Measurements from ENCODE around the gene CARMIL3. TPM values are rescaled to one million over a fixed set of nuclear protein-coding genes. Genes with fewer than 3 reads are reported as not detected.
A peak's percentile ranks its signal among the peaks of the same experiment; 100 is the strongest.
"Not testable (repeated sequence)": the region's sequence is repeated elsewhere in the genome, so short reads cannot be mapped to it uniquely, and the experiment has no call there.

CARMIL3 gene
- total and polyA plus RNA-seq, 2 experiments from 2014 or later: not detected

DNA sequence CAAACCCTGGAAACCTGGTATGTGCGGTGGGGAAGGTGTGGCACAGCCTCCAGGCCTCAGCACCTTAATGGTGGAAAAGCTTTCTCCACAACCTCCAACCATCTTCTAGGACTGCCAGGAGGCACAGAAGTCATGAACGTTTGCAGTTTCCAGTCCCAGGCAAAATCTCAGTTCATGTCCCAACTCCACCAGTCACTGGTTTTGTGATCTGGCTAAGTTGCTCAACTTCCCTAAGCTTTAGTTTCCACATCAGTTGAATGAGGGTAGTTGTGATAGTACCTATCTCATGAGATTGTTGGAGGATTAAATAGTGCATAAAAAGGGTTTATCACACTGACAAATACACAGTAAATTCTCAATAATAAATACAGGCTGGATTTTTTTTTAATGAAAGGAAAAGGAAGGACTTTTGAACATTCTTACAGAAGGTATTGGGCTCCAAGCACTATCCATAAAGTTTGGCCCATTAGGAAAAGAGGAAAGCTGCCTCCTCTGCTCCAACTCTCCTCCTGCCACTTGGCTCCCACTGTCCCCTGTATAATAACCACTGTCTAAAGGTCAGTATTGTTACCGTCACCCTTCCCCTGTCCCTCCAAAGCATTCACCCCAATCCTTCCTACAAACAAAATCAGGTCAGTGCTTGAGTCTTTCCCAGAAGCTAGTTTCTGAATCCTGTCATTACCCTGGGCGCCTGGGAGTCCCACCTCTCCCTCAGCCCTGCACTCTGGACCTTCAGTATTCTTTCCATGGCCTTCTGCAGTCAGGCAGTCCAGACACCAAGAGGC, 48.6 kb downstream of the CARMIL3 start:
- Histone ChIP-seq H3K4me3 (no peak overlapping the region), H3F3A (ENCODE audit: insufficient read depth) (peaks cover 14% of the 10 kb centered on the region)

DNA sequence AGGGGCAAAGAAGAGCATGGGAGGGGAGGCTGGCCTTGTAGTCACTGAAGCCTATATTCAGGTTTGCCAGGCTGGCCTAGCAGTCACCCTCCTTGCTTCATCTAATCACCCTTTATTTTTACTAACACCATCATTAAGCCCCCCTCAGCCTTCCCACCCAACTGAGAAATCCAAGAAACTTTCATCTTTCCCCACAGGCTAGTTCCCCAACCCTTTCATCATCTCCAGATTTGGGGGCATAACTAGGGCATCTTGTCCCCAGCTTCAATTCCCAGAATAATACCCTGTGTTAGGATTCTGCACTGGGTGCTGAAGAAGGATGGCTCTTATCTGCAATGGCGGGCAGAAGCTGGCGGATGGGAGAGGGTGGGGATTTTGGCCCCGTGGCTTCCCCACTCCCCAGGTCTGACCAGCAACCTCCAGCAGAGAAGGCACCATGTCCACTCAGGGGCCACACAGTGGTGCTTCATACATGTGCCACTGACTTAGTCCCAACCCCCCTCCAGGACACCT, 49.2 kb downstream of the CARMIL3 start:
- peaks cover 11% of the 10 kb centered on the region for H3K79me2 ChIP-seq (ENCODE audit: insufficient read depth)
- H3K36me3 ChIP-seq (ENCODE audit: low read depth): peaks cover 56% of the 10 kb centered on the region; the same call in 1 of the 2 replicates
- in situ Hi-C loops (cut with MboI): no loop called here
- H3F3A ChIP-seq (ENCODE audit: insufficient read depth): peaks cover 20% of the 10 kb centered on the region
- TF ChIP-seq EZH2 (IDR thresholded peaks at IDR 0.05; ENCODE audit: insufficient read depth, poor library complexity, severe bottlenecking) (no peak), EZH2phosphoT487 (IDR thresholded peaks at IDR 0.05; ENCODE audit: insufficient read depth, low read depth) (no peak)
- H3K4me2 ChIP-seq (ENCODE audit: unreplicated experiment): no peak overlapping the region
- H3K27ac ChIP-seq: no peak overlapping the region
- 78 to 85% methylated on average over 3 of the region's 3 CpGs for WGBS, 2 experiments (ENCODE audit: low coverage in 1 of 2, low lambda C conversion rate in 2 of 2, missing lambda C conversion rate in 2 of 2)
- H3K4me3 ChIP-seq: no peak overlapping the region
- H3K4me1 ChIP-seq (ENCODE audit: insufficient read depth): no peaks in the 10 kb centered on the region
- no peaks in the 10 kb centered on the region for H4K20me1 ChIP-seq (ENCODE audit: insufficient read depth)
- no peaks in the 10 kb centered on the region for H3K9me3 ChIP-seq (ENCODE audit: low read depth)
- no peak overlapping the region for H3K9ac ChIP-seq
- H3K9me2 ChIP-seq (ENCODE audit: insufficient read depth): no peaks in the 10 kb centered on the region
- no peak for DNase-seq
- no peak overlapping the region for H2AFZ ChIP-seq
- H3K27me3 ChIP-seq (replicated peaks; ENCODE audit: insufficient read depth): no peaks in the 10 kb centered on the region

More for the DNA sequence above, 48.6 kb downstream of the CARMIL3 start:
- peaks cover 18% of the 10 kb centered on the region for H3K79me2 ChIP-seq (ENCODE audit: insufficient read depth)
- TF ChIP-seq EZH2phosphoT487 (IDR thresholded peaks at IDR 0.05; ENCODE audit: insufficient read depth, low read depth) (no peak), EZH2 (IDR thresholded peaks at IDR 0.05; ENCODE audit: insufficient read depth, poor library complexity, severe bottlenecking) (no peak)
- H2AFZ ChIP-seq: no peak overlapping the region
- in situ Hi-C loops (cut with MboI): no loop called here
- H3K27me3 ChIP-seq (replicated peaks; ENCODE audit: insufficient read depth): no peaks in the 10 kb centered on the region
- no peaks in the 10 kb centered on the region for H3K9me3 ChIP-seq (ENCODE audit: low read depth)
- no peak overlapping the region for H3K9ac ChIP-seq
- no peak overlapping the region for H3K27ac ChIP-seq
- no peak for DNase-seq
- no peaks in the 10 kb centered on the region for H3K9me2 ChIP-seq (ENCODE audit: insufficient read depth)
- peaks cover 56% of the 10 kb centered on the region; the same call in 1 of the 2 replicates for H3K36me3 ChIP-seq (ENCODE audit: low read depth)
- WGBS, 2 experiments (ENCODE audit: low coverage in 1 of 2, low lambda C conversion rate in 2 of 2, missing lambda C conversion rate in 2 of 2): 71 to 73% methylated on average over 4 of the region's 4 CpGs
- H3K4me1 ChIP-seq (ENCODE audit: insufficient read depth): peaks cover 6% of the 10 kb centered on the region
- H4K20me1 ChIP-seq (ENCODE audit: insufficient read depth): no peaks in the 10 kb centered on the region
- H3K4me2 ChIP-seq (ENCODE audit: unreplicated experiment): no peak overlapping the region

DNA sequence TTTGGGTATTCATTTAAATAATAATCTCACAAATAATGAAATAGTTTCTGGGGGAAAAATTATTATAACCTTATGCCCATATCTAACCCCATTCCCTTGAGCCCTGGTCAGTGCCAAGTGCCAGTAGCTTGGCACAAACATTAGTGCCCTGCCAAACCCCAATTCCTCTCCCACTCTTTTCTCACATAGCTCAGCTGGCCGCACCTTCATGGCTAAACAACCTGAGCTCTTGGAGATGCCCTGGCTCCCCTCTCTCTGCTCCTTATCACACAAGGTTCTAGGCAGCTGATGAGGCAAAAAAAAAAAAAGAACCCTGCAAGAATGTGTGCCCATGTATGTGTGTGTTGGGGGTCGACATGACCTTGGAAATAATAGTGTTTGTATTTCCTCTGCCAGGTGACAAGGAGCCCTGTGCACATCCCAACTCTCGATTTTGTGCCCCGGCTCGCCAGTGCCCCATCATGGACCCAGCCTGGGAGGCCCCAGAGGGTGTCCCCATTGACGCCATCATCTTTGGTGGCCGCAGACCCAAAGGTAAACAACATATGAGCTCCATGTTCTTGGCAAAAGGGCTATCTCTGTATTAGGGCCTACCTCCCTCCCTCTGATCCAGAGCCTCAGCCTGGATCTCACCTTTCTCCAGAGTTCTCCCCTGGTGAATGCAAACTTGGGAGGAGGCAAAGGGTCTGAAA, 50.7 kb downstream of the CARMIL3 start:
- H3K27me3 ChIP-seq (replicated peaks; ENCODE audit: insufficient read depth): no peaks in the 10 kb centered on the region
- no peaks in the 10 kb centered on the region for H3K79me2 ChIP-seq (ENCODE audit: insufficient read depth)
- no peak overlapping the region for H3K4me3 ChIP-seq
- H3K27ac ChIP-seq: no peak overlapping the region
- peaks cover 24% of the 10 kb centered on the region for H3F3A ChIP-seq (ENCODE audit: insufficient read depth)
- no peak overlapping the region for H3K4me2 ChIP-seq (ENCODE audit: unreplicated experiment)
- TF ChIP-seq EZH2 (IDR thresholded peaks at IDR 0.05; ENCODE audit: insufficient read depth, poor library complexity, severe bottlenecking): no peak
- TF ChIP-seq EZH2phosphoT487 (IDR thresholded peaks at IDR 0.05; ENCODE audit: insufficient read depth, low read depth): no peak
- H3K9ac ChIP-seq: no peak overlapping the region
- H2AFZ ChIP-seq: no peak overlapping the region
- H4K20me1 ChIP-seq (ENCODE audit: insufficient read depth): no peaks in the 10 kb centered on the region
- H3K36me3 ChIP-seq (ENCODE audit: low read depth): peaks cover 51% of the 10 kb centered on the region; the same call in 1 of the 2 replicates
- in situ Hi-C loops (cut with MboI): no loop called here
- 0 out of 2 replicates have a peak, but pooled peaks cover 5% of the 10 kb centered on the region for H3K4me1 ChIP-seq (ENCODE audit: insufficient read depth)
- 97 to 98% methylated on average over 7 of the region's 7 CpGs for WGBS, 2 experiments (ENCODE audit: low coverage in 1 of 2, low lambda C conversion rate in 2 of 2, missing lambda C conversion rate in 2 of 2)
- DNase-seq: no peak
- H3K9me3 ChIP-seq (ENCODE audit: low read depth): no peaks in the 10 kb centered on the region
- no peaks in the 10 kb centered on the region for H3K9me2 ChIP-seq (ENCODE audit: insufficient read depth)

DNA sequence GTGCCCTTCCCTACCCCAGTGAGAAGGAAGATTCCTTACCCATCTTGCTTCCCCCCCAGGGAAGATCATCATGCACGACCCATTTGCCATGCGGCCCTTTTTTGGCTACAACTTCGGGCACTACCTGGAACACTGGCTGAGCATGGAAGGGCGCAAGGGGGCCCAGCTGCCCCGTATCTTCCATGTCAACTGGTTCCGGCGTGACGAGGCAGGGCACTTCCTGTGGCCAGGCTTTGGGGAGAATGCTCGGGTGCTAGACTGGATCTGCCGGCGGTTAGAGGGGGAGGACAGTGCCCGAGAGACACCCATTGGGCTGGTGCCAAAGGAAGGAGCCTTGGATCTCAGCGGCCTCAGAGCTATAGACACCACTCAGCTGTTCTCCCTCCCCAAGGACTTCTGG, 51.6 kb downstream of the CARMIL3 start:
- Histone ChIP-seq H3K9me2 (ENCODE audit: insufficient read depth) (no peaks in the 10 kb centered on the region), H3K27me3 (replicated peaks; ENCODE audit: insufficient read depth) (no peaks in the 10 kb centered on the region), H3K9ac (no peak overlapping the region), H3K9me3 (ENCODE audit: low read depth) (no peaks in the 10 kb centered on the region), H3K79me2 (ENCODE audit: insufficient read depth) (no peaks in the 10 kb centered on the region), H3K4me3 (no peak overlapping the region), H3K4me2 (ENCODE audit: unreplicated experiment) (no peak overlapping the region), H3F3A (ENCODE audit: insufficient read depth) (peaks cover 30% of the 10 kb centered on the region), H2AFZ (no peak overlapping the region), H4K20me1 (ENCODE audit: insufficient read depth) (no peaks in the 10 kb centered on the region), H3K36me3 (ENCODE audit: low read depth) (peaks cover 42% of the 10 kb centered on the region; the same call in 1 of the 2 replicates), H3K27ac (no peak overlapping the region), H3K4me1 (ENCODE audit: insufficient read depth) (0 out of 2 replicates have a peak, but pooled peaks cover 5% of the 10 kb centered on the region)
- no peak for DNase-seq
- in situ Hi-C loops (cut with MboI): no loop called here
- TF ChIP-seq EZH2phosphoT487 (IDR thresholded peaks at IDR 0.05; ENCODE audit: insufficient read depth, low read depth) (no peak), EZH2 (IDR thresholded peaks at IDR 0.05; ENCODE audit: insufficient read depth, poor library complexity, severe bottlenecking) (no peak)
- WGBS, 2 experiments (ENCODE audit: low coverage in 1 of 2, low lambda C conversion rate in 2 of 2, missing lambda C conversion rate in 2 of 2): 92 to 94% methylated on average over 11 to 13 of the region's 13 CpGs

DNA sequence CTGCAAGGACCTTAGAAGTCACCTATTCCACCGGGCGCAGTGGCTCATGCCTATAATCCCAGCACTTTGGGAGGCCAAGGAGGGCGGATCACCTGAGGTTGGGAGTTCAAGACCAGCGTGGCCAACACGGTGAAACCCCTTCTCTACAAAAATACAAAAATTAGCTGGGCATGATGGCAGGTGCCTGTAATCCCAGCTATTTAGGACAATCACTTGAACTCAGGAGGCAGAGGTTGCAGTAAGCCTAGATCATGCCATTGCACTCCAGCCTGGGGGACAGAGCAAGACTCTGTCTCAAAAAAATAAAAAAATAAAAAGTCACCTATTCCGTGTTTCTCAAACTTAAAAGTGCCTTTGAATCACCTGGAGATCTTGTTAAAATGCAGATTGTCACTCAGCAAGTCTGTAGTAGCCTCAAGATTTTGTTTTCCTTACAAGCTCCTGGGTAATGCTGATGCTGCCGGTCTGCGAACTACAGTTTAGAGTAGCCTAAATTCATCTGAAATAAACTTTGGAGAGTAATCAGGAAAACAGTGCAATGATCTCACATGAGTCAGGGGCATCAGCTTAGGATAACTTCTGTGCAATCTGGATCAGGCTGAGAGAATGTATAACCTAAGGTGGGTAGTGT, 53.9 kb downstream of the CARMIL3 start:
- H3K9me2 ChIP-seq (ENCODE audit: insufficient read depth); H3K4me3 ChIP-seq; in situ Hi-C loops (cut with MboI); H3K9ac ChIP-seq; H3K27ac ChIP-seq; H3K4me1 ChIP-seq (ENCODE audit: insufficient read depth); H3K79me2 ChIP-seq (ENCODE audit: insufficient read depth); H3K9me3 ChIP-seq (ENCODE audit: low read depth); H3K27me3 ChIP-seq (replicated peaks; ENCODE audit: insufficient read depth); H2AFZ ChIP-seq; H4K20me1 ChIP-seq (ENCODE audit: insufficient read depth); H3K4me2 ChIP-seq (ENCODE audit: unreplicated experiment): not testable (repeated sequence)
- peak; percentile 10 for DNase-seq
- WGBS, 2 experiments (ENCODE audit: low coverage in 1 of 2, low lambda C conversion rate in 2 of 2, missing lambda C conversion rate in 2 of 2): 87 to 88% methylated on average over 8 of the region's 8 CpGs
- H3F3A ChIP-seq (ENCODE audit: insufficient read depth): peaks cover 30% of the 10 kb centered on the region
- H3K36me3 ChIP-seq (ENCODE audit: low read depth): peaks cover 33% of the 10 kb centered on the region; the same call in 1 of the 2 replicates

Measured in GM23248 (cell line).